Measurements from ENCODE around the gene MGMT. TPM values are rescaled to one million over a fixed set of nuclear protein-coding genes. Genes with fewer than 3 reads are reported as not detected.

Gene MGMT
- total and polyA plus RNA-seq, 2 of the 4 experiments (the other 2 are of a cell fraction) = 11.5 to 17.8 TPM

DNA sequence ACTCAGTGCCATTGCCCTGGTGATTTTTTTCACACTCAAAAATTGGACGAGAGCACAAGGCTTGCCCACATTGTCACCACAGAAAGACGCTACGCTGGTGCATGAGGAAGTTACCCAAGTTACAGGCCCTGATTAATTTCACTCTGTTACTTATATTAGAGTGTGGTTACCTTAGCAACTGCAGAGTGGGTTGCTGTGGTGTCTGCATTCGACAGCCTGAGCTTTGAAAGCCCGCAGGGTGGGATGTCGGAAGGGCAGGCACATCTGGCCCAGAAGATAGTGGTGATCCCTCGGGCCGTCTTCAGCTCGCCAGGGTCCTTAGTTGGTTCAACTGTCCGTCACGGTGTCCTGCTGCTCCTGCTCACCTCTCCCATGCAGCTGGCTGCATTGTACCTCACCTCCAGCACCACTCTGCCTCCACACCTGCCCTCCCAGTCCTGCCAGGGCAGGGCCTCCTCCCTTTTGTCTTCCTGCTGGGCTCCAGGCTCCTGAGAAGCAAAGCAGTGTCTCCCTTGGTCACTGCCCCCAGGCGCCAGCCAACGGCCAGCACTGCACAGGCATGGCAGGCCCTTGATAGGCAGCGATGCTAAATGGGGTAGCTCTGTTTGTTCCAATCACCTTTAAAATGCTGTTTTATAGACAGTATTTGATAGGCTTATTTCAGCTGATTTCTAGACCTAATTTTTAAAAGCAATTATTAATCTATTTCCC is 329.8 kb downstream of the MGMT start:
- no peak overlapping the region for H3K27ac ChIP-seq (ENCODE audit: insufficient read depth, low read length)
- ChIA-PET POLR2A (ENCODE audit: unreplicated experiment) (no interaction called here), CTCF (no interaction called here)
- no peak overlapping the region for H2BK15ac ChIP-seq (ENCODE audit: low read depth, low read length)
- H2BK120ac ChIP-seq (ENCODE audit: low read depth, low read length) = no peak overlapping the region
- no peak overlapping the region for H2AFZ ChIP-seq (replicated peaks; ENCODE audit: low read length, poor library complexity)
- no peaks in the 10 kb centered on the region for H3K27me3 ChIP-seq (ENCODE audit: control insufficient read depth, insufficient read depth, low read length)
- dilution Hi-C loops (cut with HindIII; ENCODE audit: low sequenced_read_pairs, unreplicated experiment) (no loop called here), in situ Hi-C loops (cut with MboI; ENCODE audit: low sequenced_read_pairs) (no loop called here), intact Hi-C loops (cut with micrococcal nuclease) (no loop called here)
- H3K14ac ChIP-seq (replicated peaks; ENCODE audit: low read depth, low read length) = no peak overlapping the region
- no peak overlapping the region for H2AK9ac ChIP-seq (replicated peaks; ENCODE audit: low read depth, low read length, poor library complexity)
- H3K79me1 ChIP-seq (ENCODE audit: low read depth in 1 of 2, low read length in 2 of 2) = no peaks in the 10 kb centered on the region
- no TSS peak for BruUV-seq (replicated peaks)
- H2BK20ac ChIP-seq (ENCODE audit: low read depth, low read length) = no peak overlapping the region
- H2BK5ac ChIP-seq (ENCODE audit: low read depth, low read length, poor library complexity, severe bottlenecking) = no peak overlapping the region
- no peaks in the 10 kb centered on the region for H4K20me1 ChIP-seq (ENCODE audit: insufficient read depth, low read length)
- TF ChIP-seq MAZ (IDR thresholded peaks at IDR 0.05; ENCODE audit: borderline replicate concordance, low read depth, low read length) = no peak
- no peak for TF ChIP-seq RFX5 (IDR thresholded peaks at IDR 0.05; ENCODE audit: low read depth, low read length)
- no peak for TF ChIP-seq SMC3 (IDR thresholded peaks at IDR 0.05; ENCODE audit: low read depth, low read length)
- TF ChIP-seq POLR2A (IDR thresholded peaks at IDR 0.05; ENCODE audit: low read depth, low read length) = no peak
- TF ChIP-seq RCOR1 (IDR thresholded peaks at IDR 0.05; ENCODE audit: insufficient replicate concordance, low read length) = no peak
- TF ChIP-seq RAD21 (IDR thresholded peaks at IDR 0.05; ENCODE audit: low read length) = no peak
- TF ChIP-seq CHD1 (IDR thresholded peaks at IDR 0.05; ENCODE audit: low read depth, low read length) = no peak
- no peak for TF ChIP-seq MXI1 (IDR thresholded peaks at IDR 0.05; ENCODE audit: borderline replicate concordance, low read depth, low read length)
- peaks cover 30% of the 10 kb centered on the region for H3K9me3 ChIP-seq (ENCODE audit: control insufficient read depth, insufficient read depth, low read length)
- H4K5ac ChIP-seq (ENCODE audit: low read depth, low read length) = no peak overlapping the region
- no peak overlapping the region for H3K4me2 ChIP-seq (ENCODE audit: low read depth, low read length)
- DNase-seq (no peak), ATAC-seq (ENCODE audit: low read depth) (no peak)
- no peaks in the 10 kb centered on the region for H3K9me1 ChIP-seq (ENCODE audit: insufficient read depth, low read length)
- H3K4ac ChIP-seq (ENCODE audit: low read depth, low read length) = no peak overlapping the region
- H3K18ac ChIP-seq (ENCODE audit: low read depth, low read length) = no peak overlapping the region
- no peak overlapping the region for H2AK5ac ChIP-seq (ENCODE audit: low read depth, low read length)
- H3K23ac ChIP-seq (ENCODE audit: low read depth, low read length) = no peak overlapping the region
- no peak overlapping the region for H3K9ac ChIP-seq (ENCODE audit: low read depth, low read length)
- no peak overlapping the region for H4K91ac ChIP-seq (ENCODE audit: insufficient read depth, low read depth, low read length)
- no peaks in the 10 kb centered on the region for H3K4me1 ChIP-seq (ENCODE audit: control insufficient read depth, insufficient read depth, low read length)
- no peaks in the 10 kb centered on the region for H3K36me3 ChIP-seq (ENCODE audit: control insufficient read depth, insufficient read depth, low read length)
- no peak overlapping the region for H4K8ac ChIP-seq (ENCODE audit: low read depth in 2 of 2, low read length in 2 of 2)
- WGBS, 2 experiments (ENCODE audit: extremely low coverage in 2 of 2, insufficient read length in 1 of 2) = no CpG with 5 or more reads among the region's 14 CpGs
- H3K4me3 ChIP-seq (ENCODE audit: insufficient read depth, low read depth, low read length) = no peak overlapping the region
- no peak overlapping the region for H3K56ac ChIP-seq (ENCODE audit: extremely low read depth, insufficient read depth, low read length)

Data from IMR-90 (cell line).